Right cardiac atrium (tissue), 5 donors: ENCODE data around the gene C4orf36. TPM values are rescaled to one million over a fixed set of nuclear protein-coding genes. Genes with fewer than 3 reads are reported as not detected.

ENCODE experiments used
- ATAC-seq, 2 donors: fragments of 200-7000 bp; cut with Tn5 transposase; one replicate each; pipeline versions ENCODE4 v1.8.0 to v1.9.1; 2020; ENCODE audit warnings: moderate library complexity in 2 of 2, mild to moderate bottlenecking in 1 of 2
- DNase-seq, 3 donors: peaks; one replicate each; pipeline ENCODE4 v3.0.0-alpha.2; 2020
- H3K27ac ChIP-seq: one replicate; pipeline ENCODE4 v1.5.1; 2013; ENCODE audit warnings: mild to moderate bottlenecking, low read length, control low read depth, moderate library complexity
- H3K27me3 ChIP-seq: one replicate; pipeline ENCODE4 v1.6.1; 2013; ENCODE audit not compliant: control insufficient read depth, insufficient read depth
- H3K4me1 ChIP-seq: one replicate; pipeline ENCODE4 v1.6.1; 2013; ENCODE audit warnings: low read length; ENCODE audit not compliant: control insufficient read depth, insufficient read depth
- H3K4me3 ChIP-seq: one replicate; pipeline ENCODE4 v1.5.1; 2013; ENCODE audit warnings: low read length, control low read depth
- H3K9me3 ChIP-seq: one replicate; pipeline ENCODE4 v1.6.1; 2013; ENCODE audit warnings: low read length; ENCODE audit not compliant: control insufficient read depth
- WGBS: extraction: QIAGEN DNeasy Blood & Tissue Kit; methylation state at CpG from one replicate; pipeline ENCODE4 v1.1.7; 2013; 5-methylcytosine and 5-hydroxymethylcytosine counted together
- intact Hi-C, 4 donors: fragments of 100-400 bp; cut with DNase I; formaldehyde crosslinking; loops; one replicate each; pipeline versions ENCODE4 v1.11.0 to v1.14.0; 2022 to 2023
- polyA plus RNA-seq: library from polyadenylated mRNA; stranded (reverse); fragments of 200-250 nt; gene quantifications from one replicate; pipeline ENCODE4 v1.2.3, GENCODE V29; 2013
- total RNA-seq, 4 donors: library from RNA; stranded (reverse); fragmentation: NEBNext Ultra II Directional; extraction: Animal tissue kit (Norgen Biotek cat#: 25700); gene quantifications; one replicate each; pipeline ENCODE4 v1.2.1, GENCODE V29; 2021
- donor health status: healthy with polysubstance abuse.
- donor health status: DM: no; HTN: yes; CAD: no.
- donor health status: DM: no; HTN: no; CAD: no.
- donor health status: DM: no; HTN: yes; CAD: no; lungs with severe emphysema.
- donor health status: DM: yes; HTN: yes; CAD: no.

Gene C4orf36
- total and polyA plus RNA-seq, 5 donors = 0.18 to 2.3 (median 0.97) TPM; not detected in 2

- DNase-seq (no peak), ATAC-seq (no peak)
- no peak overlapping the region for H3K4me3 ChIP-seq
- H3K4me1 ChIP-seq = peaks cover 2% of the 10 kb centered on the region
- 88% methylated on average over 10 of the region's 10 CpGs for WGBS
- no peak overlapping the region for H3K27ac ChIP-seq
- intact Hi-C loops = loop anchor here (5.0 to 10.0 kb wide), 3 partner anchors 76 to 306 kb away; no protein-coding TSS in a partner anchor
- no peaks in the 10 kb centered on the region for H3K9me3 ChIP-seq
- H3K27me3 ChIP-seq = no peaks in the 10 kb centered on the region
Observed at GRCh38 chr4:86928400-86929255, 36.4 kb upstream of the C4orf36 start.

DNA sequence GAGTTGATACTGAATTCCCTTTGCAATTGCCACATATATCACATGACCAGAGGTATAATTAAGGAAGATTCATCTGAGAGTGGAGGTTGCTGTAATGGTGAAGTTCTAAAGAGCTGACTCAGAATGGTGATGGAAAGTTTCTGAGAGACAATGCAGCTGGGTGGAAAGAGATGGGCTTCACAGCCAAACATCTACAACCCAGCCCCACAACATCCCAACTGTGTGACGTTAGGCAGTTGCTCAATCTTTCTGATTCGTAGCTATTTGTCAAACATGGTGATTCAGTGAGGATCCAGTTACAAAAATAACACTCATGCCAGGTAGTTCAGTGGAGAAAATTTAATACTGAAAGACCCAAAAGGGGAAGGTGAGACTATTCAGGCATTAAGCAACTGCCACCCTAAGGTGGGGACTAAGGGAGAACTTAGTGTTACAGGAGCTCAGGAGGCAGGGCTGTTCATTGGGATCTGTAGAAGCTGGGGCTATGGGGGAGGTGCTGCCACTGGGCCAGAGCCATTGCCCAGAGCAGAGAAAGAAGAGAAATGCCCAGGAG, 35.7 kb upstream of the C4orf36 start:
- DNase-seq = peak in 1 of 3 donors; percentile 50
- H3K9me3 ChIP-seq = no peaks in the 10 kb centered on the region
- peak; percentile 61 to 86 for ATAC-seq
- no peak overlapping the region for H3K4me3 ChIP-seq
- H3K4me1 ChIP-seq = peaks cover 2% of the 10 kb centered on the region
- intact Hi-C loops = loop anchor here (5.0 to 10.0 kb wide), 3 partner anchors 77 to 307 kb away; no protein-coding TSS in a partner anchor
- H3K27me3 ChIP-seq = no peaks in the 10 kb centered on the region
- 29% methylated on average over 2 of the region's 2 CpGs for WGBS
- no peak overlapping the region for H3K27ac ChIP-seq

DNA sequence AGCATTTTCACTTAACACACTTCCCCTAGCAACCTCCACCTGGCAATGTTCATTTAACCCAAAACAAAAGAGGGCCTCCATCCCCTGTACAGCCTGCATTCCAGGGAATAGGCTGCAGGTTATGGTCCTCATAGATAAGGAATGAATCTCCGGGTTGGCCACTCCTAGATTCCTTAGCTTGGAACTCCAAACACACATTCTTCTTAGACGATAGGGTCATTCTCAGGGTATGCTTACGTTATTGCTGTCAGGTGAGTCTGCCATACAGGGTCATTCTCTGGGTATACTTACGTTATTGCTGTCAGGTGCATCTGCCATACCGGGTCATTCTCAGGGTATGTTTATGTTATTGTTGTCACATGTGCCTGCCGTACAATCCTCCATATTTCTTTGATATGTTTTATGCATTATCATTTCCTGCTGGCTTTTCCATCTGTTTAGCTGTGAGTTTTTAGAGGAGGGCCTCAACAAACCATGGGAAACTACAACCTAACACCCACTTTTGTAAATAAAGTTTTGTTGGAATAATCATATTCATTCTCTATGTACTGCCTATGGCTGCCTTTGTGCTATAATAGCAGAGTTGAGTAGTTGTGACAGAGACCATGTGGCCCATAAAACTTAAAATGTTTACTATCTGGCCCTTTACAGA, 34.3 kb upstream of the C4orf36 start:
- Histone ChIP-seq H3K4me1 (peaks cover 2% of the 10 kb centered on the region), H3K9me3 (no peaks in the 10 kb centered on the region), H3K27me3 (no peaks in the 10 kb centered on the region), H3K4me3 (no peak overlapping the region), H3K27ac (no peak overlapping the region)
- ATAC-seq = no peak
- no peak for DNase-seq
- intact Hi-C loops = loop anchor here (5.0 to 10.0 kb wide), 3 partner anchors 78 to 308 kb away; no protein-coding TSS in a partner anchor
- 92% methylated on average over 6 of the region's 6 CpGs for WGBS

DNA sequence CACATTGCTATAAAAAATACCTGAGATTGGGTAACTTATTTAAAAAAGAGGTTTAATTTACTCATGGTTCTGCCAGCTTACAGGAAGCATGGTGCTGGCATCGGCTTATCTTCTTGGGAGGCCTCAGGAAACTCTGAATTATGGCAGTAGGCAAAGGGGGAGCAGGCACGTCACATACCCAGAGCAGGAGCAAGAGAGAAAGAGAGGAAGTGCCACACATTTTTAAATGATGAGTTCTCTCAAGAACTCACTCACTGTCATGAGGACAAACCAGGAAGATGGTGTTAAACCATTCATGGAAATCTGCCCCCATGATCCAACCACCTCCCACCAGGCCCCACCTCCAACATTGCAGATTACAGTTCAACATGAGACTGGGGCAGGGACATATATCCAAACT, 32.6 kb upstream of the C4orf36 start:
- H3K4me1 ChIP-seq = peaks cover 2% of the 10 kb centered on the region
- no peaks in the 10 kb centered on the region for H3K27me3 ChIP-seq
- no peak overlapping the region for H3K27ac ChIP-seq
- no peaks in the 10 kb centered on the region for H3K9me3 ChIP-seq
- intact Hi-C loops = loop anchor here (5.0 to 10.0 kb wide), 4 partner anchors 80 to 310 kb away; no protein-coding TSS in a partner anchor
- no peak for DNase-seq
- H3K4me3 ChIP-seq = no peak overlapping the region
- ATAC-seq = no peak
- 42% methylated on average over 2 of the region's 2 CpGs for WGBS

DNA sequence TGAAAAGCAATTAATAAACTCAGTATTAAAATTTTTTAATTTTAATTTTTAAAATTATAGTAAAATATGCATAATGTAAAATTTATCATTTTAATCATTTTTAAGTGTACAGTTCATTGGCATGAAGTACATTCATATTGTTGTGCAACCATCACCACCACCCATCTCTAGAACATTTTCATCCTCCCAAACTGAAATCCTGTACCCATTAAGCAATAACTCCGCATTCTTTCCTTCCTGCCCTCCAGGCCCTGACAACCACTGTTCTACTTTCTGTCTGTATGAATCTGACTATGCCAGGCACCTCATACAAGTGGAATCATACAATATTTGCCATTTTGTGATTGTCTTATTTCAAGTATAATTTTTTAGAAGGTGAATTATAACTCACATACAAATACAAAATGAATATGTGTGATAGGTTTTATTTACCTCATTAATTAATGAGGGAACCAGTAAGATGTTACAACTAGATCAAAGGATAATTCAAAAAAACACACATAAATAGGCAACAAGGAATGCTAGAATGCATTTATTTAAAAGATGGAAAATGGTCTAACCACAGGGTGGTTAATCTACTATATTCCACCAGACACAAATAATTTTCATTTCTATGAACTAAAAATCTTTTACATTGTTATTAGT, 29.5 kb upstream of the C4orf36 start:
- H3K9me3 ChIP-seq = no peaks in the 10 kb centered on the region
- H3K4me1 ChIP-seq = no peaks in the 10 kb centered on the region
- DNase-seq (no peak), ATAC-seq (peak in 1 of 2 donors; percentile 32)
- intact Hi-C loops = loop anchor here (5.0 to 10.0 kb wide), 4 partner anchors 83 to 313 kb away; no protein-coding TSS in a partner anchor
- H3K27me3 ChIP-seq = no peaks in the 10 kb centered on the region
- WGBS = 88% methylated on average over 1 of the region's 1 CpG
- H3K4me3 ChIP-seq = no peak overlapping the region
- H3K27ac ChIP-seq = no peak overlapping the region

DNA sequence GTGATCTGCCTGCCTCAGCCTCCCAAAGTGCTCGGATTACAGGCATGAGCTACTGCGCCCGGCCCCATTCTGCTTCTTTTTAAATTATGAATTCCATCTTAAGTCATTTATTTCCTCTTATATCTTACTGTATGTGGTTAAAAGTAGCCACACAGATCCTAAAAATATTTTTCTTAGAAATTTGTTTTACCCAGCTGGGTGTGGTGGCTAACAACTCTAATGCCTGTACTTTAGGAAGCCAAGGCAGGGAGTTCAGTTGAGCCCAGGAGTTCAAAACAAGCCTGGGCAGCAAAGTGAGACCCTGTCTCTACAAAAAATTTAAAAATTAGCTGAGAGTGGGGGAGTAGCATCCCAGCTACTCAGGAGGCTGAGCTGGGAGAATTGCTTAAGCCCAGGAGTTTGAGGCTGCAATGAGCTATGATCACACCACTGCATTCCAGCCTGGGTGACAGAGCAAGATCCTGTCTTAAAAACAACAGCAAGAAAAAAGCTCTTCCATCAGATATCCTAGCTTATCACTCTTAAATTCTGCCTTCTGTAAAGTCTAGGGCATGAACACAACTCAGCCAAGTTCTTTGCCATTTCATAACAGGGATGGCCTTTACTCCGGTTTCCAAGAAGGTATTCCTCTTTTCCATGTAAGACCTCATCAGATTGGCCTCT, 27.5 kb upstream of the C4orf36 start:
- no peak overlapping the region for H3K4me3 ChIP-seq
- intact Hi-C loops = loop anchor here (5.0 to 10.0 kb wide), 4 partner anchors 85 to 315 kb away; no protein-coding TSS in a partner anchor
- H3K9me3 ChIP-seq = no peaks in the 10 kb centered on the region
- no peaks in the 10 kb centered on the region for H3K4me1 ChIP-seq
- H3K27me3 ChIP-seq = no peaks in the 10 kb centered on the region
- DNase-seq (no peak), ATAC-seq (no peak)
- H3K27ac ChIP-seq = no peak overlapping the region
- 89% methylated on average over 4 of the region's 4 CpGs for WGBS

DNA sequence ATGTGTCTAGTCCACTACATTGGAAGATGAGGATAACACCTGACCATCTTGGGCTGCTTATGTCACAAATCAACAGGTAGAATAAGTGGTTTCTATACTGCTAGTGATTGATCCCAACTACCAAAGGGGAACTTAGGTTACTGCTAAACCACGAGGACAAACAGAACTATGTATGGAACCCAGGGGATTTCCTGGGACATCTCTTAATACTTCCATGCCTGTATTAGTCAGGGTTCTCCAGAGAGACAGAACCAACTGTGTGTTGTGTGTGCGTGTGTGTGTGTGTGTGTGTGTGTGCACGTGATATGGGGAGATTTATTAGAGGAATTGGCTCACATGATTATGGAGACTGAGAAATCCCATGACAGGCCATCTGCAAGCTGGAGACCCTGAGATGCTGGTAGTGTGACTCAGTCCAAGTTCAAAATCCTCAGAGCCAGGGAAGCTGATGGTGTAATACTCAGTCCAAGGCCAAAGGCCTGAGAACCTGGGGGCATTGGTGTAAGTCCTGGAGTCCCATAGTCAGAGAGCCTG, 26.4 kb upstream of the C4orf36 start:
- Histone ChIP-seq H3K4me3 (no peak overlapping the region), H3K4me1 (no peaks in the 10 kb centered on the region), H3K9me3 (no peaks in the 10 kb centered on the region), H3K27me3 (no peaks in the 10 kb centered on the region), H3K27ac (no peak overlapping the region)
- ATAC-seq (no peak), DNase-seq (no peak)
- intact Hi-C loops = no loop called here
- WGBS = 67% methylated on average over 3 of the region's 3 CpGs

- H3K4me3 ChIP-seq = no peak overlapping the region
- no peak overlapping the region for H3K27ac ChIP-seq
- H3K9me3 ChIP-seq = no peaks in the 10 kb centered on the region
- DNase-seq (no peak), ATAC-seq (no peak)
- H3K4me1 ChIP-seq = no peaks in the 10 kb centered on the region
- 96% methylated on average over 4 of the region's 4 CpGs for WGBS
- H3K27me3 ChIP-seq = no peaks in the 10 kb centered on the region
- intact Hi-C loops = no loop called here
Observed at GRCh38 chr4:86917212-86918039, 25.2 kb upstream of the C4orf36 start.

DNA sequence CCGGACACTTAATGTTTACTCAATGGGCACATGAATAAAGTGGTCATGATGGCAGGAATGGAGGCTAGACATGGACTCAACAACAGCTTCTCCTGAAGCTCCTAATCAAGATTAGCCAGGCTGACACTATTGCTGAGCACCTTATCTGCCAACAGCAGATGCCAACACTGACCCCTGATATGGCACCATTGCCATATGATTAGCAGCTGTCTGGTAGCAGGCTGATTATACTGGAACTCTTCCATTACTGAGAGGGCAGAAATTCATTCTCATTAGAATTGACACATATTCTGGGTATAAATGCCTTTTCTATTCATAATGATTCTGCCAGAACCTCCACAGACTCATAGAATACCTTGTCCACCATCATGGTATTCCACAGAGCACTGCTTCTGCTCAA, 24.2 kb upstream of the C4orf36 start:
- DNase-seq (no peak), ATAC-seq (no peak)
- H3K27me3 ChIP-seq = no peaks in the 10 kb centered on the region
- H3K4me1 ChIP-seq = no peaks in the 10 kb centered on the region
- H3K27ac ChIP-seq = no peak overlapping the region
- H3K4me3 ChIP-seq = no peak overlapping the region
- H3K9me3 ChIP-seq = no peaks in the 10 kb centered on the region
- 97% methylated on average over 1 of the region's 1 CpG for WGBS
- intact Hi-C loops = no loop called here
